D721Med (cell line): ENCODE results near the gene TMEM184B.
A peak's percentile ranks its signal among the peaks of the same experiment; 100 is the strongest.

ENCODE experiments used
- DNase-seq: peaks from one replicate; pipeline ENCODE4 v3.0.0; 2011; ENCODE audit warnings: low spot score; ENCODE audit not compliant: insufficient read length
- FAIRE-seq: peaks from 2 replicates; lab custom pipeline; 2011; peaks lifted over from hg19 to GRCh38; lab: Jason Lieb, UNC
- TF ChIP-seq, protein P1 (sequence below): IDR thresholded peaks from 2 replicates; pipeline ENCODE4 v1.5.1; 2012; ENCODE audit warnings: mild to moderate bottlenecking, control low read depth; ENCODE audit not compliant: insufficient read depth; ENCODE audit errors: missing control alignments

Gene TMEM184B

DNA sequence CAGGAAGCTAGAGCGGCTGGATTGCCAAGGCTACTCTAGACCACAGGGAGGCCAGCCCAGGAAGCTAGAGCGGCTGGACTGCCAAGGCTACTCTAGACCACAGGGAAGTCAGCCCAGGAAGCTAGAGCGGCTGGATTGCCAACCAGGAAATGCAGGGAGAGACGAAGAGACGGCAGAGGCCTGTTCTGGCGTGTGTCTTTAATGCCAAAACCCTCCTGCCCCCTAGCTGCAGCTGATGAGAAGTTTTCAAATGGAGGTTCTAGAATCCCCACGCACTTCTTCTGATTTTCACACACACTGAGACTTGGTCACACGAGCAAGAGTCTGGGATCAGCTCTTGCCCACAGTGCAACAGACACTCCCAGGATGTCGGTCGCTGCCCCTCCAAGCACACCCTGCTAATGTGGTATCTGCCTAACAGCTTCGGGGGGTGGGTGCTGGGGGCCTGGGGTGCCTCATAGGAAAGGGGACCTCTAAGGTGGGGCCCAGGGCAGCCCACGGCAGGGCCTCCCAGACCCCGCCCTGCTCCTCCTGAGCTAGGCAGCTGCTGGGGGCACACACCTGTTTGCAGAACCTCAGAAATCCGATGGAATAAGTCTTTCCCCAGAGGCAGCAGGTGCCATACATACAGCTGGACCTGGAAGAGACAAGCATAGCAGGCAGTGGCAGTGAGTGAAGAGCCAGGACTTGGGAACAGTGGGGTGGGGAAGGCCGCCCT lies 42.5 kb downstream of the TMEM184B start:
- FAIRE-seq = no peak
- DNase-seq = no peak

DNA sequence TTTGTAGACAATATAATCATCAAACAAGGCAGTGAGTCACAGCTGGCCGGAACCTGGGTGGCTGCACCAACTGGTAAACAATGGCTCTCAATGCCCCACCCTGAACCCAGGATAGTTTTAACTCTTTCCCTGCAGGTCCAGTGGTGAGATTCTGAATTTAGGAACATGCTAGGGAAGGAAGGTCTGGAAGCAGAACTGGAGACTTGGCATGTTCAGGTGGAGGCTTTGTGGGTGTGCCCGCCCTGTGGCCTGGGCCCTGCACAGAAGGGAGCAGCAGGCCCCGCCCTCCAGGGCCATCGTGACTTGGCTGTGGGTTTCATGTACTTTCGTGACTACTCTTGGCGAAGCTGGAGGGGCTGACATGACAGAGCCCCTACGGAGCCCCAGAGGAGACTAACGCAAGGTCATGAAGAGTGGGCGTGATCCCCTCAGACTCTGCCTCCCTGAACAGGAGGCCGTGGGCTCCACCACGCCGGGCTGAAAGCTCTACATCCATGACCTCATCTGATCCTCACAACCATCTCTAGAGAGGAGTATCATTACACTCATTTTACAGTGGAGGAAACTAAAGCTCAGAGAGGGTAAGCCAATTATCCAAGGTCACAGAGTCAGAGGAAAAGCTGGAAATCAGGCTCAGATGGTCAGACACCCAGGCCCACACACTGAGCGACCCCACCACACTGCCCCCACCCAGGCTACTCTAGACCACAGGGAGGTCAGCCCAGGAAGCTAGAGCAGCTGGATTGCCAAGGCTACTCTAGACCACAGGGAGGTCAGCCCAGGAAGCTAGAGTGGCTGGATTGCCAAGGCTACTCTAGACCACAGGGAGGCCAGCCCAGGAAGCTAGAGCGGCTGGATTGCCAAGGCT lies 43.7 kb downstream of the TMEM184B start:
- no peak for DNase-seq
- no peak for FAIRE-seq
- TF ChIP-seq, protein P1, sequence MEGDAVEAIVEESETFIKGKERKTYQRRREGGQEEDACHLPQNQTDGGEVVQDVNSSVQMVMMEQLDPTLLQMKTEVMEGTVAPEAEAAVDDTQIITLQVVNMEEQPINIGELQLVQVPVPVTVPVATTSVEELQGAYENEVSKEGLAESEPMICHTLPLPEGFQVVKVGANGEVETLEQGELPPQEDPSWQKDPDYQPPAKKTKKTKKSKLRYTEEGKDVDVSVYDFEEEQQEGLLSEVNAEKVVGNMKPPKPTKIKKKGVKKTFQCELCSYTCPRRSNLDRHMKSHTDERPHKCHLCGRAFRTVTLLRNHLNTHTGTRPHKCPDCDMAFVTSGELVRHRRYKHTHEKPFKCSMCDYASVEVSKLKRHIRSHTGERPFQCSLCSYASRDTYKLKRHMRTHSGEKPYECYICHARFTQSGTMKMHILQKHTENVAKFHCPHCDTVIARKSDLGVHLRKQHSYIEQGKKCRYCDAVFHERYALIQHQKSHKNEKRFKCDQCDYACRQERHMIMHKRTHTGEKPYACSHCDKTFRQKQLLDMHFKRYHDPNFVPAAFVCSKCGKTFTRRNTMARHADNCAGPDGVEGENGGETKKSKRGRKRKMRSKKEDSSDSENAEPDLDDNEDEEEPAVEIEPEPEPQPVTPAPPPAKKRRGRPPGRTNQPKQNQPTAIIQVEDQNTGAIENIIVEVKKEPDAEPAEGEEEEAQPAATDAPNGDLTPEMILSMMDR = no peak

More for the DNA sequence above, 42.5 kb downstream of the TMEM184B start:
- TF ChIP-seq, protein P1 = peak; percentile 40

DNA sequence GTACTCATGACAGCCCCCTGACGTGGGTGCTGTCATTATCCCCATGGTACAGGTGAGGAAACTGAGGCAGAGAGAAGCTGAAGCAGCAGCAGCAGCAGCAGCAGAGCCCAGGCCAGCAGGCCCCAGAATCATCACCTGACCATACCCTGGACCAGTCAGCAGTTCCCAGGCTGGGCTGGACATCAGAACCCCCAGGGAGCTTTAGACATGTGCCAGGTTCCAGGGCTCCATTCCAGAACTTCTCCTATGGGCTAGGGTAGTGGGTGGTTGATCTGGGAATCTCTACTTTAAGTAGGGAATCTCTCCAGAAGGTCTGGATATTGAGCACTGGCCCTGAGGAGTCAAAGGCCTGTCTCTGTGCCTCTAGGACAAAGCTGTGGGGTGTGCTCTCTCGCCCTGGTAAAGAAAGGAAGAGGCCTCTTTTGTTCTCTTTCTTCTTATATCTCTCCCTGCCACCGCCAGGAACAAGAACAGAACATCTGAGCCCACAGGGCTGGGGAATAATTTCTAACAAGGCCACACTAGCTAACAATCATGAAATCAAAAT lies 44.4 kb downstream of the TMEM184B start:
- no peak for DNase-seq
- FAIRE-seq = no peak
- TF ChIP-seq, protein P1 = no peak

DNA sequence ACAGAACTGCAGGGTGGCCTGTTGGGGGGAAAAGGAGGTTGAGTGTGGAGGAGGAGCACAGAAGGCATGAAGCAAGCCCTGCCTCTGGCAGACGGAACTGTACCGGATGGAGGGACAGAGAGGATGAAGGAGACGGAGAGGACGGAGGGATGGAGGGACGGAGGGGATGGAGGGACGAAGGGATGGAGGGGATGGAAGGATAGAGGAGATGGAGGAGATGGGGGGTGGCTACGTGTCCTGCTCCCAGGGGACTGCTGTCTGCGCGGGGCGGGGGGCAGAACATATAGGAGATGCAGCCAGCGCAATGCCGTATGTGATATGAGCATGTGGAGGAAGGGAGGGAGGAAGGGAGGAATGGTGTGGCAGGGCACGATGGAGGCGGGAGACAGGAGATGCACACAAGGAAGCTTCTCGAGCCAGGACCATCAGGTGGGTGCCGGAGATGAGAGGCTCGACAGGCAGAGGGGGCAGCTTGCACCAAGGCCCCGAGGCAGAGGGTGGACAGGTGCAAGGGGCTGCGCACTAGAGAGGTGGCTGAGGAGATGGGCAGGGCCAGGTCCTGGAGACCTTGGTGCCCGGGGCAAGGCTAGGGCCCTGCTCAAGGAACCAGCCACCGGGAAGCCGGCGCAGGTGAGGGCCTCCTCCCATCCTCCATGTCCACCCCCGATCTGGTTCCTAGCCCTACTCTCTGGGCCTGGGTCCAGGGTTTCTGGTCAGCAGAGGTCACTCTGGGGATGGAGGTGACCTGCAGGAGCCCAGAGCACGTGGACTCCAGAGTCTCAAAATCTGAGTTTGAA lies 45.8 kb downstream of the TMEM184B start:
- TF ChIP-seq, protein P1 = no peak
- DNase-seq = no peak

DNA sequence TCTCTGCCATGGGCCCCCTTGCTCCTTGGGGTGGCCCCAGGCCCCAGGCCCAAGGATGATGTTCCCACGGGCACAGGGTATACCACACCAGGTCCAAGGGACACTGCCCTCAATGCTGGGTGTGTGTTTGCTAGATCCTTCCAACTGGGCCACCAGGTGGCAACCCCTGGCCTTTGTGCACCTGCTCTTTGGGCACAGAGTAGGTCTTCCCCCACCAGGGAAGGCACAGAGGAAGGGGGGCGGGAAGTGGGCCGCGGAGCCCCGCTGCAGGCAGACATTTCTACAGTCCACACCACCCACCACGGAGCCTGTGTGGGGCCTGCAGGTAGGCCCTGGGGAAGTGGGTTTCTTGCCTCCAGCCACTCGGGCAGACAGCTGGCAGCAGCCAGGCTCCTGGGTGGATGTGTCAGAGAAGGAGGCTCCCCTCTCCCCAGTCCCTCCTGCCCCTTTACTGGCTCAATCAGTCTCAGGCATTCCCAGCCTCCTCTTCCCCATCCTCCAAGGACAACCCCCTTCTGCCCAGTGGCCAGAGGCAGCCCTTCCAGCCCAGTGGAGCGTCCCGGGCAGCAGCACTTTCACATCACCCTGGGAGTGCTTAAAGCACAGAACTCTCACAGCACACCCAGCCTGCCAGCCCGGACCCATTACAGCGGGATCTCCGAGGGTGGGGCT lies 49.4 kb downstream of the TMEM184B start:
- TF ChIP-seq, protein P1 = no peak
- FAIRE-seq = no peak
- DNase-seq = no peak

More for the DNA sequence above, 45.8 kb downstream of the TMEM184B start:
- no peak for FAIRE-seq

DNA sequence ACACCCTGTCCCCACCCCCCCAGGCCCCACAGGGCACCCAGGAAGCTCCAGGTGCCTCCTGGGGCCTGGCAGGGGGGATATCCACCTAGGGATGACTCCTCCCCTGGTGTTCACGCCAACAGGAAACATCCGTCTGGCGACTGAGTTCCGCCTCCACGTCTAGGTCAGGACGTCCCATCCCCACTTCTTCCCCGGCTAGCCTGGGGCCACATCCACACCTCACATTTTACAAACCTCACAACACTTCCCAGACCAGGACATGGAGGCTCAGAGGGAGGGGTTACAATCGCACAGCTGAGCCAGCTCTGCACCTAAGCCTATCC lies 50.1 kb downstream of the TMEM184B start:
- FAIRE-seq = no peak

More for the DNA sequence above, 50.1 kb downstream of the TMEM184B start:
- TF ChIP-seq, protein P1 = no peak
- DNase-seq = no peak
